RWPE1 (cell line): ENCODE data around the gene FGG.

Experiments
- CTCF ChIA-PET: fragments of 350-600 bp; sonication (Branson Sonifier 250); formaldehyde crosslinking; extraction: SDS; loops from one replicate; lab custom pipeline; 2021; lab: Yijun Ruan, JAX
- POLR2A ChIA-PET: fragments of 400-600 bp; formaldehyde crosslinking; extraction: SDS; loops from one replicate; lab custom pipeline; 2020; ENCODE audit warnings: antibody characterized with exemption; ENCODE audit not compliant: low non-redundant PET; lab: Yijun Ruan, JAX
- DNase-seq: peaks from one replicate; pipeline ENCODE4 v3.0.0; 2012; ENCODE audit warnings: low spot score
- H3K27ac ChIP-seq: fragments of 450-650 bp; 2 replicates; pipeline ENCODE4 v1.5.1; 2017
- CTCF ChIP-seq: fragments of 450-650 bp; conservative IDR thresholded peaks from 2 replicates; pipeline ENCODE4 v1.5.1; 2017; ENCODE audit warnings: low read depth, mild to moderate bottlenecking

FGG gene

GRCh38 chr4:154590329-154591006, 22.0 kb downstream of the FGG start, which contains the start of gene FGA:
FGA (minus strand) TSS chr4:154590742; CDS start chr4:154590687, 55 bp downstream.
- no peak for DNase-seq

GRCh38 chr4:154589296-154590197, 22.9 kb downstream of the FGG start:
- no peak for TF ChIP-seq CTCF
- no peak for DNase-seq
- CTCF ChIA-PET = no interaction called here
- POLR2A ChIA-PET = no interaction called here
- no peak overlapping the region for H3K27ac ChIP-seq

More at GRCh38 chr4:154590329-154591006, 22.0 kb downstream of the FGG start, which contains the start of gene FGA:
- H3K27ac ChIP-seq = no peak within 1 kb of the TSS
- ChIA-PET CTCF (no interaction called here), POLR2A (no interaction called here)
- TF ChIP-seq CTCF = no peak

- CTCF ChIA-PET = interaction anchor here (0.6 to 1.0 kb wide), 2 partner anchors 31 to 263 kb away, joined by 3 to 4 read pairs; no protein-coding TSS in a partner anchor
These were observed 24.3 kb downstream of the FGG start for GRCh38 chr4:154588198-154588597.

GRCh38 chr4:154586296-154587033, 26.0 kb downstream of the FGG start:
- ChIA-PET POLR2A (no interaction called here), CTCF (interaction anchor here (0.5 kb wide), 1 partner anchor 34 kb away, joined by 3 read pairs; no protein-coding TSS in a partner anchor)
- TF ChIP-seq CTCF = no peak
- H3K27ac ChIP-seq = no peak overlapping the region
- DNase-seq = no peak

More at GRCh38 chr4:154588198-154588597, 24.3 kb downstream of the FGG start:
- POLR2A ChIA-PET = no interaction called here
- DNase-seq = no peak
- H3K27ac ChIP-seq = no peak overlapping the region
- TF ChIP-seq CTCF = no peak

- ChIA-PET CTCF (no interaction called here), POLR2A (no interaction called here)
- no peak for DNase-seq
- no peak overlapping the region for H3K27ac ChIP-seq
- no peak for TF ChIP-seq CTCF
These were observed 27.0 kb downstream of the FGG start for GRCh38 chr4:154585369-154586018.
